ENCODE data around the gene CHD3. TPM values are rescaled to one million over a fixed set of nuclear protein-coding genes. Genes with fewer than 3 reads are reported as not detected.

Gene CHD3
- total and polyA plus RNA-seq, 10 of the 15 experiments (the other 5 are each of a cell fraction or from before 2014, with no cell fraction given), result 1.4 to 86.8 (median 39.1) TPM

- peak; percentile 71; the same call in 1 of the 2 replicates for TF ChIP-seq MYB (IDR thresholded peaks at IDR 0.05; ENCODE audit: borderline replicate concordance, low read depth, low read length)
- no peak for TF ChIP-seq SUZ12 (IDR thresholded peaks at IDR 0.05; ENCODE audit: unreplicated experiment)
- TF ChIP-seq IKZF2 (IDR thresholded peaks at IDR 0.05), result peak in 1 of 2 experiments; percentile 47; a peak in 2 of 4 replicates
- TF ChIP-seq SUPT20H (IDR thresholded peaks at IDR 0.05; ENCODE audit: borderline replicate concordance, control insufficient read depth, low read depth, low read length), result no peak
- no peak for TF ChIP-seq STAT1 (conservative IDR thresholded peaks at IDR 0.05)
- no peak for TF ChIP-seq EED (IDR thresholded peaks at IDR 0.05; ENCODE audit: low read depth)
- TF ChIP-seq ZNF217 (IDR thresholded peaks at IDR 0.05), result no peak
- peak; percentile 67 for TF ChIP-seq ATF2 (IDR thresholded peaks at IDR 0.05; ENCODE audit: low read length)
- TF ChIP-seq SP1 (IDR thresholded peaks at IDR 0.05; ENCODE audit: low read depth, low read length), result peak; percentile 78
- TF ChIP-seq KLF5 (IDR thresholded peaks at IDR 0.05; ENCODE audit: partially characterized antibody), result no peak
- TF ChIP-seq PBX3 (IDR thresholded peaks at IDR 0.05; ENCODE audit: insufficient replicate concordance, low read depth, low read length), result peak; percentile 88
- no peak for TF ChIP-seq RBBP5 (conservative IDR thresholded peaks at IDR 0.05)
- TF ChIP-seq RB1 (IDR thresholded peaks at IDR 0.05; ENCODE audit: borderline replicate concordance), result peak; percentile 32; the same call in 1 of the 2 replicates
- TF ChIP-seq BRCA1 (IDR thresholded peaks at IDR 0.05; ENCODE audit: low read depth, low read length), result peak; percentile 66
- no peak for TF ChIP-seq YBX1 (IDR thresholded peaks at IDR 0.05)
- TF ChIP-seq MXI1 (IDR thresholded peaks at IDR 0.05; ENCODE audit: low read depth, low read length), result peak; percentile 65
- no peak for TF ChIP-seq MEF2A (IDR thresholded peaks at IDR 0.05; ENCODE audit: insufficient read depth, low read depth, low read length)
- no peak for TF ChIP-seq CBX3 (IDR thresholded peaks at IDR 0.05; ENCODE audit: borderline replicate concordance, low read depth)
- no peak for TF ChIP-seq HDAC6 (IDR thresholded peaks at IDR 0.05; ENCODE audit: unreplicated experiment)
- TF ChIP-seq IRF5 (IDR thresholded peaks at IDR 0.05; ENCODE audit: borderline replicate concordance), result no peak
- TF ChIP-seq PKNOX1 (IDR thresholded peaks at IDR 0.05), result peak; percentile 97
- no peak for TF ChIP-seq SIX5 (IDR thresholded peaks at IDR 0.05; ENCODE audit: low read depth, low read length, severe bottlenecking)
- TF ChIP-seq ASH2L (IDR thresholded peaks at IDR 0.05; ENCODE audit: borderline replicate concordance, low read depth), result no peak
- TF ChIP-seq CREM (IDR thresholded peaks at IDR 0.05; ENCODE audit: low read depth), result peak; percentile 93
- TF ChIP-seq CHD2 (IDR thresholded peaks at IDR 0.05; ENCODE audit: borderline replicate concordance, low read depth, low read length), result peak; percentile 96
- peak; percentile 75; the same call in 1 of the 2 replicates for TF ChIP-seq POLR2AphosphoS5 (IDR thresholded peaks at IDR 0.05; ENCODE audit: low read length)
Observed at GRCh38 chr17:7931709-7932482, 43.3 kb downstream of the CHD3 start, which contains the start of the genes CNTROB and TRAPPC1 (continued).

Measured in GM12878 (cell line).